ENCODE measurements around the gene SCN1B.

Gene SCN1B

GRCh38 chr19:35040826-35041547 lies 10.7 kb downstream of the SCN1B start:
- Histone ChIP-seq H3K9me3 (ENCODE audit: control insufficient read depth, insufficient read depth, low read depth, low read length) (no peaks in the 10 kb centered on the region), H3K36me3 (ENCODE audit: control insufficient read depth in 2 of 2, insufficient read depth in 1 of 2, low read length in 2 of 2) (peaks cover 0 to 3% of the 10 kb centered on the region in 2 experiments; a peak in 1 of 3 replicates), H3K27ac (ENCODE audit: extremely low read depth, low read depth, low read length) (no peak overlapping the region), H3K4me1 (ENCODE audit: control insufficient read depth, insufficient read depth, low read length) (no peaks in the 10 kb centered on the region), H3K4me3 (ENCODE audit: low read depth, low read length) (no peak overlapping the region)
- CTCF ChIA-PET = no interaction called here
- POLR2A ChIA-PET = no interaction called here
- TF ChIP-seq ZBTB8A (tag by site-specific recombination; IDR thresholded peaks at IDR 0.05) (0 out of 2 replicates have a peak, but pooled peaks have one; percentile 23), ZNF580 (tag by site-specific recombination; IDR thresholded peaks at IDR 0.05) (no peak), ZBTB10 (tag by site-specific recombination; IDR thresholded peaks at IDR 0.05) (no peak), ZBTB6 (tag by site-specific recombination; IDR thresholded peaks at IDR 0.05) (no peak), KLF8 (tag by site-specific recombination; IDR thresholded peaks at IDR 0.05) (peak; percentile 4; the same call in 1 of the 2 replicates), HIC1 (tag by site-specific recombination; IDR thresholded peaks at IDR 0.05) (peak; percentile 98), PRDM10 (tag by site-specific recombination; IDR thresholded peaks at IDR 0.05) (0 out of 2 replicates have a peak, but pooled peaks have one; percentile 28), SP7 (tag by site-specific recombination; IDR thresholded peaks at IDR 0.05) (no peak), BCL11B (tag by site-specific recombination; IDR thresholded peaks at IDR 0.05; ENCODE audit: low read depth) (no peak), ZNF777 (tag by site-specific recombination; IDR thresholded peaks at IDR 0.05; ENCODE audit: borderline replicate concordance) (no peak), ZSCAN30 (tag by site-specific recombination; IDR thresholded peaks at IDR 0.05) (no peak), ZNF837 (tag by site-specific recombination; IDR thresholded peaks at IDR 0.05) (no peak), ZNF266 (tag by site-specific recombination; IDR thresholded peaks at IDR 0.05; ENCODE audit: low read depth) (no peak), SP2 (tag by site-specific recombination; IDR thresholded peaks at IDR 0.05) (no peak), PRDM4 (tag by site-specific recombination; IDR thresholded peaks at IDR 0.05) (no peak), ZBTB7A (tag by site-specific recombination; IDR thresholded peaks at IDR 0.05; ENCODE audit: low read depth) (no peak), ZNF292 (tag by site-specific recombination; IDR thresholded peaks at IDR 0.05; ENCODE audit: borderline replicate concordance, low read depth) (no peak), ZNF560 (tag by site-specific recombination; IDR thresholded peaks at IDR 0.05; ENCODE audit: borderline replicate concordance) (no peak)

Measured in HEK293 (cell line).